Measurements from ENCODE around the gene JAKMIP1.

- TF ChIP-seq POLR2A (IDR thresholded peaks at IDR 0.05) = no peak
- no peak for TF ChIP-seq CTCF (IDR thresholded peaks at IDR 0.05)
These were observed 208.1 kb downstream of the JAKMIP1 start for GRCh38 chr4:5992171-5992827.
